Small intestine (tissue), 7 donors: ENCODE data around the gene CIB2. TPM values are rescaled to one million over a fixed set of nuclear protein-coding genes. Genes with fewer than 3 reads are reported as not detected.
A peak's percentile ranks its signal among the peaks of the same experiment; 100 is the strongest.

ENCODE experiments used
- DNase-seq, 2 donors: peaks; one replicate each; pipeline versions ENCODE4 v3.0.0 to v3.0.0-alpha.2; 2013
- FAIRE-seq: peaks from 2 replicates; lab custom pipeline; 2012; peaks lifted over from hg19 to GRCh38; lab: Jason Lieb, UNC
- H3K27ac ChIP-seq, 3 donors: one replicate each; pipeline ENCODE4 v1.5.1; 2013; ENCODE audit warnings: low read length in 2 of 3, mild to moderate bottlenecking in 2 of 3, control low read depth in 1 of 3, inconsistent platforms in 1 of 3, low read depth in 1 of 3, moderate library complexity in 1 of 3
- H3K27me3 ChIP-seq, 3 donors: one replicate each; pipeline ENCODE4 v1.6.1; 2013; ENCODE audit warnings: low read length in 3 of 3, inconsistent platforms in 1 of 3; ENCODE audit not compliant: control insufficient read depth in 3 of 3, insufficient read depth in 3 of 3
- H3K36me3 ChIP-seq, 3 donors: one replicate each; pipeline ENCODE4 v1.6.1; 2013; ENCODE audit warnings: low read length in 3 of 3, inconsistent platforms in 1 of 3, low read depth in 1 of 3, mild to moderate bottlenecking in 1 of 3, moderate library complexity in 1 of 3; ENCODE audit not compliant: control insufficient read depth in 3 of 3, insufficient read depth in 2 of 3
- H3K4me1 ChIP-seq, 3 donors: one replicate each; pipeline ENCODE4 v1.6.1; 2013; ENCODE audit warnings: low read length in 2 of 3, inconsistent platforms in 1 of 3, low read depth in 1 of 3, mild to moderate bottlenecking in 1 of 3, moderate library complexity in 1 of 3; ENCODE audit not compliant: control insufficient read depth in 3 of 3, insufficient read depth in 2 of 3
- H3K4me3 ChIP-seq, 3 donors: one replicate each; pipeline ENCODE4 v1.5.1; 2013; ENCODE audit warnings: low read length in 3 of 3, control low read depth in 1 of 3, inconsistent platforms in 1 of 3, low read depth in 1 of 3, mild to moderate bottlenecking in 1 of 3, moderate library complexity in 1 of 3
- H3K9me3 ChIP-seq, 2 donors: one replicate each; pipeline ENCODE4 v1.6.1; 2013; ENCODE audit warnings: low read depth in 1 of 2, low read length in 1 of 2; ENCODE audit not compliant: control insufficient read depth in 2 of 2, insufficient read depth in 1 of 2
- WGBS, 3 donors: extraction: QIAGEN DNeasy Blood & Tissue Kit; methylation state at CpG; one replicate each; pipeline ENCODE4 v1.1.7; 2013; 5-methylcytosine and 5-hydroxymethylcytosine counted together
- polyA plus RNA-seq, 4 donors: library from polyadenylated mRNA; stranded (reverse) in 3 of 4; unstranded in 1 of 4; fragments of 200-250 nt in 3 of 4; fragments of 120-200 nt in 1 of 4; gene quantifications; one replicate each; pipeline versions ENCODE4 v1.2.1 to v1.2.3, GENCODE V29; 2013
- donor health status: healthy with polysubstance abuse.
- donor health status: control.
- donor health status: control.
- donor health status: Bipolar disorder and iron deficiency.
- donor health status: healthy.

CIB2 gene
- polyA plus RNA-seq, 4 donors, result 12.7 to 143 (median 52.5) TPM

DNA sequence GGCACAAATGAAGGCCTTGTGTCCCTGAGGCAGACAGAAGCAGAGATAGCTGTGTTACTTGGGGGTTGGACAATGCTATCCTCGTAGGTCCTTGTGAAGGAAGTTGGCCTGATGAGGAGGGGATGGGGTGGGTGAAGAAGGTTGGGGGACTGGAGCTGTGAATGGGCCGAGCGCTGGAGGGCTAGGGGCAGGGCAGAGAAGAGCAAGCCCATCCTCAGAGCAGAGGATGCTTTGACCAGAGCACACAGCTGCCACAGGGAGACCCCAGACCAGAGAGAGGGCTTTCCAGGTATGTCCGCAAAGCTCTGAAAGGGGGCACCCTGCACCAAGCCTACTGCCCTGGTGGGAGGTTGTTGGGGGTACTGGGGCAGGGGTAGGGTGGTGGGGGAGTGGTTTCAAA, 48.1 kb downstream of the CIB2 start:
- Histone ChIP-seq H3K27me3 (no peaks in the 10 kb centered on the region), H3K4me1 (peaks cover 0 to 36% (median under 1%) of the 10 kb centered on the region in 3 donors), H3K36me3 (no peaks in the 10 kb centered on the region), H3K9me3 (no peaks in the 10 kb centered on the region), H3K4me3 (no peak overlapping the region), H3K27ac (peak overlapping the region in 1 of 3 donors; percentile 46)
- WGBS, 3 donors, result 92 to 94% (median 92%) methylated on average over 4 of the region's 4 CpGs
- FAIRE-seq, result no peak
- DNase-seq, result no peak

DNA sequence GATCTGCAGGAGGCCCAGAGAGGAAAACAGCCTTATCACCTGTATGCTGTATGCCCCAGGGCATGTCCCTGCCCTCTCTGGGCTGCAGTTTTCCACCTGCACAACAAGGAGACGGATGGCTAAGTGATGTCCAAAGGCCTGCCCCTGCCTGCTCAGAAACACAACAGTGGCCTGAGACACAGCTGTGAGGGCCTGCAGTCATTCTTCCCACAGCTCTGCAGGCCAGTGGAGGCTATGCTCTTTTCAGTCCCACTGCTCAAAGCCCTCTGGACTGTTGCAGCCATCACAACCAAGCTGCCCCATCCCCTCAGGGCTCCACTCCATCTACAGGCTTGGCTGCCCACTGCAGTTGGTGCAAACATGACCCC, 48.5 kb downstream of the CIB2 start:
- no peak for DNase-seq
- no peaks in the 10 kb centered on the region for H3K27me3 ChIP-seq
- no peaks in the 10 kb centered on the region for H3K9me3 ChIP-seq
- FAIRE-seq, result no peak
- H3K4me1 ChIP-seq, result peaks cover 0 to 35% (median 0%) of the 10 kb centered on the region in 3 donors
- 82 to 100% (median 88%) methylated on average over 1 of the region's 1 CpG for WGBS, 3 donors
- peak overlapping the region in 2 of 3 donors; percentile 20 to 46 for H3K27ac ChIP-seq
- no peak overlapping the region for H3K4me3 ChIP-seq
- no peaks in the 10 kb centered on the region for H3K36me3 ChIP-seq

DNA sequence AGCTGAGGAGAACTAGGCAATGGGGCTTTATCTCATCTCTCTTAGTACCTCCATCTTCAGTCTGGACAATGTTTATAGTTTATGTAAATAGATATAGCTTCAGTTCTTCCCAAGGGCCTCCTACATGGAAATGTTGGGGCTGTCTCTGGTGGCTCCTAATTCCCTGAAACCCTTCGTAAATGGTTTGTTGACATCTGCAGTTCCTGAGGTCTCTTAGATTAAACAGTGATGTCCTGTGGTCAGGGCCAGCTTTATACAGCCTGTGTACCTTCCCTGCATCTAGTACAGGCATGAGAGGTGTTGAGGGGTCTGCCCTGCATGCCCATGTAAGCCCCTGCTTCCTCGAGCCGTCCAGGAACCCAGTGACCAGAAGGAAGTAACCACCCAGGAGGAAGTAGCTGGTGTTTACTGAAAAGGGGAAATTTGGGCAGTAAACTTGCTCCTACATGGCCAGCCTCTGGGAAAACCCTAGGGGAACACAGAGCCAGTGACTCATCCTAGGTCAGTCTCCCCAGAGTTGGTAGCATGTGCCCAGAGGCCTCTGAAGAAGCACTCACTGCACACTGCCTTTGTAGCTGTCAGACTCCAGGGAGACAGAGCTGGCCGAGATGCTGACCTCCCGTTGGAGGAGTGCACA, 49.0 kb downstream of the CIB2 start:
- H3K9me3 ChIP-seq, result no peaks in the 10 kb centered on the region
- no peak for DNase-seq
- no peak for FAIRE-seq
- no peak overlapping the region for H3K4me3 ChIP-seq
- peak overlapping the region in 2 of 3 donors; percentile 49 to 51 for H3K27ac ChIP-seq
- WGBS, 3 donors, result 61 to 72% (median 61%) methylated on average over 5 of the region's 5 CpGs
- peaks cover 0 to 35% (median 0%) of the 10 kb centered on the region in 3 donors for H3K4me1 ChIP-seq
- no peaks in the 10 kb centered on the region for H3K27me3 ChIP-seq
- no peaks in the 10 kb centered on the region for H3K36me3 ChIP-seq

DNA sequence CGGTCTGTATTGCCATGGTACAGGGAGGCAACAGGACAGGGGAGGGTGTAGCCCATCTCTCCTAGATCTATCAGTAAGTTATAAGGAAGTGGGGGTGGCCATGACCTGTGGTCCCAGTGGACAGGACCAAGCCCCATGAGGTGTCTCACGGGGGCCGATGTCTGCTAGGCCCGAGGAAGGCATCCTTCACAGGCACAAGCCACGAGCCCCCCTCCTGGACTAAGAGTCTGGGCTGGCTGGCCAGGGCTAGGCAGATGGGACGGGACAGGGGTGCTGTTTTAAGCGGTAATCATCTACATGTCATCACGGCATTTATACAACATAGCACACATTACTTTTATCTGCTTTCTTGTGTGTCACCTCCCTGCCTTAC, 51.2 kb downstream of the CIB2 start:
- no peaks in the 10 kb centered on the region for H3K9me3 ChIP-seq
- H3K4me3 ChIP-seq, result no peak overlapping the region
- WGBS, 3 donors, result 88 to 94% (median 90%) methylated on average over 7 to 8 of the region's 8 CpGs
- no peaks in the 10 kb centered on the region for H3K27me3 ChIP-seq
- FAIRE-seq (no peak), DNase-seq (no peak)
- peak overlapping the region in 1 of 3 donors; percentile 16 for H3K27ac ChIP-seq
- peaks cover 0 to 47% (median 5%) of the 10 kb centered on the region in 3 donors for H3K4me1 ChIP-seq
- H3K36me3 ChIP-seq, result peaks cover 0 to 4% (median 0%) of the 10 kb centered on the region in 3 donors

DNA sequence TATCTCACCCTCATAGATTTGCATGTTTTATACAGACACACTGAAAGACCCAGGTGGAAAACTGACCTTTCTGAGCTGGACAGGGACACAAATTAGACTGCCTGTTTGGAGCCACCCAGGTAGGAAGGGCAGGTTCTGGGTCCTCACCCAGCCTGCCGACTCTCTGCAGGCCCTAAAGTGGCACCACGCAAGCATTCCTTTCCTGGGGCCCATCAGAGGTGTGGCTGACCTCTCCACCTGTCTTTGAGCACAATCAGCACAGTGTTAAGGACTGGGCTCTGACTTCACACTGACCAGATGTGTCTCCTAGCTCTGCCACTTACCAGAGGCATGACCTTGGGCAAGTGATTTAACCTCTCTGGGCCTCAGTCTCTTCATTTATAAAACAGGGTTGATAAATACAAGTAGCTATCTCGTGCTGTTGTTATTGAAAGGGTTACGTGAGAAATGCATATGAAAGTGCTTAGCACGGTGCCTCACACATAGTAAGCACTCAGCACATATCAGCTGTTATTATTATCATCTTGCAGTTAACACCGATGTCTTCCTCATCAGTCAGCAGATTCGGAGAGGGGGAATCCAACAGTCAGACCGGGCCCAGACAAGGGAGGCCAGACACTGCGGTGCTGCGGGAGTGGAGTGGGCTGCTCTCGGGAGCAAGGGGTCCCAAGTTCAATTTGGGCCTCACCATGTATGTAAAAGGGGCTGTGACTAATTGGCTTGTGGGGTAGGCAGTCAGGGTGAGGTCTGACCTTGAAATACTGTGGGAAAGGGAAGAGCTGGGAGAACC, 51.8 kb downstream of the CIB2 start:
- 88 to 93% (median 88%) methylated on average over 11 of the region's 11 CpGs for WGBS, 3 donors
- Histone ChIP-seq H3K4me1 (peaks cover 0 to 46% (median 5%) of the 10 kb centered on the region in 3 donors), H3K36me3 (peaks cover 0 to 4% (median 0%) of the 10 kb centered on the region in 3 donors), H3K27me3 (no peaks in the 10 kb centered on the region), H3K9me3 (no peaks in the 10 kb centered on the region), H3K27ac (peak overlapping the region in 1 of 3 donors; percentile 16), H3K4me3 (no peak overlapping the region)
- FAIRE-seq, result no peak
- peak in 1 of 2 donors; percentile 45 for DNase-seq

DNA sequence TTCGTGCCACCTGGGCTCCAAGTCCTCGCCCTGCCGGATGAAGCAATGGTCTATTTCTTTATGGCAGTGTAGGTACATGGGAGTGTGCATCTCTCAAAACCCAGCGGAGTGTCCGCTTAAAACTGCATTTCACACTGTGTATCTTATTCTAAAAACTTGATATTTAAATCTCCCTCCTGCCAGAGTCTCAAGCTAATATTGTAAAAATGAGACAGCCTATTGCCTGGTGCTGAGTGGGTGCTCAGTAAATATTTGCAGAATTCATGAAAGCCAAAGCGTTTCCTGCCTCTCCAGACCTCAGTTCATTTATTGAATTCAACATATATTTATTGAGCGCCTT, 53.4 kb downstream of the CIB2 start:
- Histone ChIP-seq H3K36me3 (peaks cover 0 to 8% (median 0%) of the 10 kb centered on the region in 3 donors), H3K27me3 (no peaks in the 10 kb centered on the region), H3K4me3 (peak overlapping the region; percentile 53 to 94 (median 93)), H3K27ac (peak overlapping the region; percentile 25 to 88 (median 60)), H3K9me3 (no peaks in the 10 kb centered on the region), H3K4me1 (peaks cover 0 to 46% (median 5%) of the 10 kb centered on the region in 3 donors)
- no peak for DNase-seq
- WGBS, 3 donors, result 8 to 15% (median 13%) methylated on average over 7 of the region's 7 CpGs
- no peak for FAIRE-seq

DNA sequence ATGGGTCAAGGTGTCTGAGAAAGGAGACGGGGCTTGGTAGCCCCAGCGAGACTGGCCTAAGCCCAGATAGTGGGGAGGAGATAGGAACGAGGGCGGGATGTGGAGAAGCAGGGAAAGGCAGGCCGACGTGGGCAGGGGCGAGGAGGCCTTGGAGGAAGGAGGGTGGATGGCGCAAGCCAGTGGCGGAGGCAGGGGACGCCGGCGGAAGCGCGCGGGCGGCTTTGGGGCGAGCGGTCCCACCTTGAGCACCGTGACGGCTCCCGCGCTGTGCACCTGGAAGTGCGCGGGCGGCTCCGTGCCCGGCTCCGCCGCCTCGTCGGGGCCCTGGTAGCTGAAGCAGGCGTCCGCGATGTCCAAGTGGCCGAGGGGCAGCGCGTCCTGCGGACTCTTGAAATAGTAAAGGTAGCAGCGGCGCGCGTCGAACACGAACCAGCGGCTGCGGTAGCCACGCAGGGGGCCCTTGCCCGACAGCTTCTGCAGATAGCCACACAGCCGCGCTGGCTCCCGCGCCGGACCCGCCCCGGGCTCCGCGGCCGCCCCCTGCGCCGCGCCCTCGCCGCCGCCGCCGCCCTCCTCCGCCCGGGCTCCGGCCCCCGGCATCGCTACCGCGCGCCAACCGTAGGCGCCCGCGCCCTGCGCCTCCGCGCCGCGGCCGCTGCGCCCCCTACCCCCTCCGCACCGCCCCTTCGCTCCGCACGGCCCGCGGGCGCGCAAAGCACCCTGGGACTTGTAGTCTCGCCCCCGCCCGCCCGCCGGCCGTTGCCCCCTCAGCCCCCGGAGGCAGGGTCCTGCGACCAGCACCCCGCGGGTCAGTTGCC, 54.0 kb downstream of the CIB2 start, which contains the start of gene TBC1D2B:
TBC1D2B (minus strand) TSS at position 659 of the 818 bp plus-strand sequence; CDS start at position 600, 59 bp downstream.
- Histone ChIP-seq H3K4me1 (peaks cover 1 to 45% (median 5%) of the 10 kb centered on the region in 3 donors), H3K27ac (peak within 1 kb of the TSS; percentile 88 to 94 (median 92)), H3K4me3 (peak within 1 kb of the TSS; percentile 93 to 94 (median 93)), H3K27me3 (no peaks in the 10 kb centered on the region), H3K36me3 (peaks cover 0 to 8% (median 0%) of the 10 kb centered on the region in 3 donors), H3K9me3 (no peaks in the 10 kb centered on the region)
- FAIRE-seq (no peak), DNase-seq (peak; percentile 60 to 81)
- WGBS, 3 donors, result 1% methylated on average over 62 to 104 of the region's 104 CpGs
